ENCODE measurements around the gene EXOC7.

The EXOC7 gene

DNA sequence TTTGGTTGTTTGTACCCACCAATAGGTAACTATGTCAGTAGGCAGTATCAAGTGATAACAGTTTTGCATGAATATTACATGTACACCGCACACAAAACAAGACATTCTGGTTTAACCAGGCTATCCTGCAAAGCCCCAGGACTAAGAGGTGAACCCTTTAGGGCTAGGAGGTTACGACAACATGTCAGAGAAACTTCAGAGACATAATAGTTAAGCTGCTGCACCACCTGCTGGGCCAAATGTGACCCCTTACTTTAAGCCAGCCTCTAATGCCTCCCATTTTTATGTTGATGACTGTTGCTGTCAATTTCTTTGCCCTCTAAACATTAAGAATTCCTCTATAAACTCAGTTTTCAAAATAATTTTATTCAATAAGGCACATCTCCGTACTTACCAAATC, 46.7 kb downstream of the EXOC7 start:
- peaks cover 85% of the 10 kb centered on the region for H3K36me3 ChIP-seq (ENCODE audit: control insufficient read depth, insufficient read depth, low read length)
- H3K9ac ChIP-seq (ENCODE audit: low read depth, low read length): no peak overlapping the region

DNA sequence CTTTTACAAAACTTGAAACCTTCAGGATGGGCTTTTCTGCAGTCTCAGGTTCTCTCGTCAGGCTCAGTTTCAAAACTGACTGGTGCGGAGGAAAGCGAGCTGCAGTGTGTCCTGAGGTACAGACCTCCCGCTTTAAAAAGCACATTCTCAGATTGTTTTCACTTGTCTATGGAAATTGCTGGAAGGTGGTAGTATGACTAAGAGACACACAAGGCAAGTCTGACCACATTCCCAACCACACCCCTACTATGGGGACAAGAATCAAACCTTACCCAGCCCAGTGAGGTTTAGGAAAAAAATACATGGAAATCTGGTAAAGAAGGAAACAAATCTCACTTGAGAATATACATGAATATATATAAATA, 49.5 kb downstream of the EXOC7 start:
- Histone ChIP-seq H3K9ac (ENCODE audit: low read depth, low read length) (no peak overlapping the region), H3K4me3 (ENCODE audit: low read depth, low read length) (no peak overlapping the region), H3K4me1 (ENCODE audit: control insufficient read depth, insufficient read depth, low read length) (no peaks in the 10 kb centered on the region), H3K9me3 (ENCODE audit: control insufficient read depth, insufficient read depth, low read length) (no peaks in the 10 kb centered on the region), H3K27me3 (ENCODE audit: control insufficient read depth, insufficient read depth, low read length) (no peaks in the 10 kb centered on the region), H3K27ac (ENCODE audit: low read depth, low read length) (peak overlapping the region; percentile 32), H3K36me3 (ENCODE audit: control insufficient read depth, insufficient read depth, low read length) (peaks cover 90% of the 10 kb centered on the region)

More for the DNA sequence above, 46.7 kb downstream of the EXOC7 start:
- H3K4me1 ChIP-seq (ENCODE audit: control insufficient read depth, insufficient read depth, low read length): no peaks in the 10 kb centered on the region
- H3K27me3 ChIP-seq (ENCODE audit: control insufficient read depth, insufficient read depth, low read length): no peaks in the 10 kb centered on the region
- H3K4me3 ChIP-seq (ENCODE audit: low read depth, low read length): no peak overlapping the region
- H3K27ac ChIP-seq (ENCODE audit: low read depth, low read length): no peak overlapping the region
- no peaks in the 10 kb centered on the region for H3K9me3 ChIP-seq (ENCODE audit: control insufficient read depth, insufficient read depth, low read length)

DNA sequence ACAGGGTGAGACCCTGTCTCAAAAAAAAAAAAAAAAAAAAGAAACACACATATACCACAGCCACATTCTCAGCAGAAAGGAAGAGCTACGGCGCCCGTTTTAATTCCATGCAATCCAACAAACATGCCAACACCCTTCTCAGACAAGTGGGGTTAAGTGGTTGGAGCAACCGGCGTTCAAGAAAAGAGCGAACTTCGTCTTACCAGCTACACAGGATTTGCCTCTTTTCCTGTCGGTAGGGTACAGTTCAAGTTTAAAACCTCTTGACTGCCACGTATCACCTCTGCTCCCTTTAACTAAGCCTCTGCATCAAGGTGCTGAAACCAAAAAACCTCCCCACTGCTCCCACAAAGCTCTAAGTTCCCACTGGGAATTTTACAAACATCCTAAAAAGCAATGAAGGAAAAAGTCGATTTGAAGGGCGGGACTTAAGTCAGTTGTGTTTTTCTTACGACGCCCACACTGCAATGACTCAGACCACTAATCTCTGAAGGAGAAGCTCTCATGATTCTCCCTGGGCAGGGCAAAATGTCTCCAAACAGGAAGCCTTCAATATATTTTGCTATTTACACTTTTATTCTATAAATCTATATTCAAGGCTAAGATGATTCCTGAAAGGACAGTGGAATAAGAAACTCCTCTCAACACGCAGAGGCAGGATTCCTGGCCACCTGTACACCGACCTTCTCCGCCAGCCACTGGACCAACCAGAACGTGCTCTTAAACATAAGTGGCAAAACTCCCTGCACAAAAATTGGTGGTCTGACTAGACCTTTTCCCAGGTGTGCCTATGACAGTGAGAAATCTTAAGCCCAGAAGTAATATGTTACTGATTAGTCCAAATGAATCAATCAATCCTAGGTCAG, 50.1 kb downstream of the EXOC7 start:
- Histone ChIP-seq H3K9me3 (ENCODE audit: control insufficient read depth, insufficient read depth, low read length) (no peaks in the 10 kb centered on the region), H3K4me1 (ENCODE audit: control insufficient read depth, insufficient read depth, low read length) (0 out of 2 replicates have a peak, but pooled peaks cover 3% of the 10 kb centered on the region), H3K27ac (ENCODE audit: low read depth, low read length) (peak overlapping the region; percentile 32), H3K4me3 (ENCODE audit: low read depth, low read length) (no peak overlapping the region), H3K27me3 (ENCODE audit: control insufficient read depth, insufficient read depth, low read length) (no peaks in the 10 kb centered on the region), H3K36me3 (ENCODE audit: control insufficient read depth, insufficient read depth, low read length) (peaks cover 90% of the 10 kb centered on the region), H3K9ac (ENCODE audit: low read depth, low read length) (no peak overlapping the region)

DNA sequence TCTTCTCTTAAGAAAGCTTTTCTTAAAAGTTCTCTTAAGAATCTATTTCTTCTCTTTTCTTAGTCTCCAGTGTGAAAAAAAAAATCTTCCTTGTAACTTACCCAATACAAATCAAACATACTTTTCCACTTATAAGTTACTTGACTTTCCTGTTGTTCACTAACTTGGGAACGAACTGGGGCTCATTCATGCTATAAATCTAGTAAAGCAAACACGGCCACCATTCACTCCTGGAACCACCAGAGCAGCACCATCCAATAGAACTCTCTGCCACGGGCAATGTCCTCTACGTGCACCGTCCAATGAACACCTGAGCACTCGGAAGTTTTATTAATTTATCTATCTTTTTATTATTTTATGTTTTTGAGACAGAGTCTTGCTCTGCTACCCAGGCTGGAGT, 52.0 kb downstream of the EXOC7 start:
- H3K27me3 ChIP-seq (ENCODE audit: control insufficient read depth, insufficient read depth, low read length): no peaks in the 10 kb centered on the region
- H3K27ac ChIP-seq (ENCODE audit: low read depth, low read length): no peak overlapping the region
- 0 out of 2 replicates have a peak, but pooled peaks cover 5% of the 10 kb centered on the region for H3K4me1 ChIP-seq (ENCODE audit: control insufficient read depth, insufficient read depth, low read length)
- H3K4me3 ChIP-seq (ENCODE audit: low read depth, low read length): no peak overlapping the region
- H3K9ac ChIP-seq (ENCODE audit: low read depth, low read length): no peak overlapping the region
- no peaks in the 10 kb centered on the region for H3K9me3 ChIP-seq (ENCODE audit: control insufficient read depth, insufficient read depth, low read length)
- peaks cover 87% of the 10 kb centered on the region for H3K36me3 ChIP-seq (ENCODE audit: control insufficient read depth, insufficient read depth, low read length)

DNA sequence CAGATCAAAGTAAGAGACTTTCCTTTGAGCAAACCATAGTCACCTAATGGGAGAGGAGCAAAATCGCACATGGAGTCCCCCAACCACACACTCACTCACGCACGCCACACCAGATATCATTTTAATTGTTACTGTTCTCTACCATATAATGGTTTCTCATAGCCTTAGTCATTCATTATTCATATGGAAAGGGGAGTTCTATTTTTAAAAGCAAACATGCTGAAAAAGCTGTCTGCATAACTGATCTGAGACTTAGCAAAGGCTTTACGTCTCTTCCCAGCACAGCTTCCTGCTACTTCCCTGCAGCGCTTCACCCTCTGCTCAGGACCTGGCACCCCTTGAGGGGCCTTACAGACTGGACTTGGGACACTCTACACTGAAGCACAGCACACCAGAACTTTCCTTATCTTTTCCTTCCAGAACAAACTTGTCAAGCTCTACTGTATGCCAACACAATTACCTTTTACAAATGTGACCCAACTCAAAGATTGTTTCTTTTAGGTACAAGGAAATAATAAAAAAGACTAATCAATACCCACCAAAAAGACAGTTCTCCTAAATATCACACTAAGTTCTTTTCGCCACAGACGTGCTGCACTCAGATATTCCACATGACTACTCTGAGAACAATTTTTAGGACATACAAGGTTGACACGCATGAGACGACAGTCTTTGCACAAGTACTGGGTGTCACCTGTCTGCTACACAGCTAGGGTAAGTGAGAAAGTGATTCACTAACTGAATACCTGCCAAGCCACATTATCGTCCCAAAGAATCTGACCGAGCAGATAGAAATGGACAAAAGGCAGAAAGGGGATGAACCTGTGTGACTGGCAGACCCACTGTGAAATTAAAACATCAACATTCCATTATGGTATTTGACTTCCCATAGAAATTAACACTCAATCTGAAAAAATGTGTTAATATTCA, 52.8 kb downstream of the EXOC7 start:
- 0 out of 2 replicates have a peak, but pooled peaks cover 5% of the 10 kb centered on the region for H3K4me1 ChIP-seq (ENCODE audit: control insufficient read depth, insufficient read depth, low read length)
- peaks cover 87% of the 10 kb centered on the region for H3K36me3 ChIP-seq (ENCODE audit: control insufficient read depth, insufficient read depth, low read length)
- H3K9me3 ChIP-seq (ENCODE audit: control insufficient read depth, insufficient read depth, low read length): no peaks in the 10 kb centered on the region
- no peaks in the 10 kb centered on the region for H3K27me3 ChIP-seq (ENCODE audit: control insufficient read depth, insufficient read depth, low read length)
- H3K9ac ChIP-seq (ENCODE audit: low read depth, low read length): no peak overlapping the region
- no peak overlapping the region for H3K4me3 ChIP-seq (ENCODE audit: low read depth, low read length)
- no peak overlapping the region for H3K27ac ChIP-seq (ENCODE audit: low read depth, low read length)

DNA sequence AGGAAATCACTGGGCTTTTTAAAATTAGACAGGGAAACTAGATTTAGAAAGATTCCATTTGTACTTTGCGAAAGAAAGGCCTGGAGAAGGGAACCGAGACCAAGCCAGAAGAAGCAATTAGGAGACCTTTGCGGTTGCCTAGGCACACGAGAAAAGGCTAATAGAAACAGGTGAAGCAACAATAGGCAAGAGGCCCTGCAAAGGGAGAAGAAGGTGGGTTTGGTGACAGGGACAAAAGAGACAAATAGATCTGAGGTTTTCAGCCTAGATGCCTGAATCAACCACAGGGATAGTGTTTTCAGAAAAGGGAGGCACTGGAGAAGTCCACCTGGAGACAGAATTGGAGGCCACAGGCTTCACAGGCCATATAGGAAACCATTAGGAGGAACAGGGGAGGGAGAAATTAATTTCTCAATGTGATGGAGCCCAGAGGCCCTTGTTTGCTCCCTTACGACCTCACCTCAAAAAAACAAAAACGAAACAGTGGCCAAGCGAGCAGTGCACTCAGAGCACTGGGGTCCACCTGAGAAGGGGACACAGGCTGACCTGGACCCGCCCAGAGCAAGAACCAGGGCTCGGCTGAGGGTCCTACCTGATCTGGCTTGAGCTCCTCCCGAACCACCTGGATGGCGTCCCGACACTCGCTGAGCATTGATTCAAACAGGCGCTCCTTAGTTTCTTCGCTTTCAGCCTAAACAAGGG, 53.6 kb downstream of the EXOC7 start:
- Histone ChIP-seq H3K4me1 (ENCODE audit: control insufficient read depth, insufficient read depth, low read length) (0 out of 2 replicates have a peak, but pooled peaks cover 5% of the 10 kb centered on the region), H3K27ac (ENCODE audit: low read depth, low read length) (no peak overlapping the region), H3K9ac (ENCODE audit: low read depth, low read length) (no peak overlapping the region), H3K27me3 (ENCODE audit: control insufficient read depth, insufficient read depth, low read length) (no peaks in the 10 kb centered on the region), H3K36me3 (ENCODE audit: control insufficient read depth, insufficient read depth, low read length) (peaks cover 88% of the 10 kb centered on the region), H3K4me3 (ENCODE audit: low read depth, low read length) (no peak overlapping the region), H3K9me3 (ENCODE audit: control insufficient read depth, insufficient read depth, low read length) (no peaks in the 10 kb centered on the region)

DNA sequence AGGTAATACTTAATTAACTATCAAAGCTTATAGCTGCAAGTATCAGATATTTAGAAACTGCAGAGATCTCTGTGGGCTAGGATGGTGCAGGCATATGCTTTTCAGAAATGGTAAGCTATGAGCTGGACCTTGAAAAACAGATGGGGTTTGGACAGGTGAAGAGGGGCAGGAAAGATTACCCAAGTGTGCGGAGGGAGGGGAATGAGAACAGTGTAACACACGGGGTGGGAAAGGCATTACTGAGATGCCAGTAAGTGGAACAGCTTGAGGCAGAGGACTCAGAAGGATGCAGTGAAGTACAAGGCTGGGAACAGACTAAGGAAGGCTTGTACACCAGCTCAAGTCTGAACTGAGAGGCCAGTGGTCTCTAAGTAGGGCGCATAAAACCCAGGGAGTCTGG, 54.3 kb downstream of the EXOC7 start:
- 0 out of 2 replicates have a peak, but pooled peaks cover 5% of the 10 kb centered on the region for H3K4me1 ChIP-seq (ENCODE audit: control insufficient read depth, insufficient read depth, low read length)
- H3K36me3 ChIP-seq (ENCODE audit: control insufficient read depth, insufficient read depth, low read length): peaks cover 90% of the 10 kb centered on the region
- no peaks in the 10 kb centered on the region for H3K9me3 ChIP-seq (ENCODE audit: control insufficient read depth, insufficient read depth, low read length)
- H3K27ac ChIP-seq (ENCODE audit: low read depth, low read length): no peak overlapping the region
- H3K27me3 ChIP-seq (ENCODE audit: control insufficient read depth, insufficient read depth, low read length): no peaks in the 10 kb centered on the region
- H3K9ac ChIP-seq (ENCODE audit: low read depth, low read length): no peak overlapping the region
- no peak overlapping the region for H3K4me3 ChIP-seq (ENCODE audit: low read depth, low read length)

DNA sequence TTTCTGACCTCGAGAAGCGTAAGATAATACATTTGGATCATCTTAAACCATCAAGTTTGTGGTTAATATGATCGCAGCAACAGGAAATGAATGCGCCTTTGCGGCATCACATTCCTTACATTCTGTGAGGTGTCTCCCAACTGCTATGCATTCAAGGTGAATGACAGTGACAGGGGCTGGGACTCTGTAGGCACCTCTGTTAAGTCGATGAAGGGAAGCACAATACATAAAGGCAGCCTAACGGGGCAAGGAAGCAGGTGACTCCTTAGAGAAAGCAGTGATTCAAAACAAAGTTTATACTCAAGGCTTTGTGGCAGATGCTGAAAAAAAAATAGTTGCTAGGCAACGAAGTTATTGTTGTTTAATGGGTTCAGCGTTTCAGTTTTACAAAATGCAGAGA, 54.9 kb downstream of the EXOC7 start:
- no peak overlapping the region for H3K4me3 ChIP-seq (ENCODE audit: low read depth, low read length)
- H3K9ac ChIP-seq (ENCODE audit: low read depth, low read length): no peak overlapping the region
- peaks cover 90% of the 10 kb centered on the region for H3K36me3 ChIP-seq (ENCODE audit: control insufficient read depth, insufficient read depth, low read length)
- H3K27ac ChIP-seq (ENCODE audit: low read depth, low read length): no peak overlapping the region
- H3K9me3 ChIP-seq (ENCODE audit: control insufficient read depth, insufficient read depth, low read length): no peaks in the 10 kb centered on the region
- H3K4me1 ChIP-seq (ENCODE audit: control insufficient read depth, insufficient read depth, low read length): 0 out of 2 replicates have a peak, but pooled peaks cover 5% of the 10 kb centered on the region
- no peaks in the 10 kb centered on the region for H3K27me3 ChIP-seq (ENCODE audit: control insufficient read depth, insufficient read depth, low read length)

DNA sequence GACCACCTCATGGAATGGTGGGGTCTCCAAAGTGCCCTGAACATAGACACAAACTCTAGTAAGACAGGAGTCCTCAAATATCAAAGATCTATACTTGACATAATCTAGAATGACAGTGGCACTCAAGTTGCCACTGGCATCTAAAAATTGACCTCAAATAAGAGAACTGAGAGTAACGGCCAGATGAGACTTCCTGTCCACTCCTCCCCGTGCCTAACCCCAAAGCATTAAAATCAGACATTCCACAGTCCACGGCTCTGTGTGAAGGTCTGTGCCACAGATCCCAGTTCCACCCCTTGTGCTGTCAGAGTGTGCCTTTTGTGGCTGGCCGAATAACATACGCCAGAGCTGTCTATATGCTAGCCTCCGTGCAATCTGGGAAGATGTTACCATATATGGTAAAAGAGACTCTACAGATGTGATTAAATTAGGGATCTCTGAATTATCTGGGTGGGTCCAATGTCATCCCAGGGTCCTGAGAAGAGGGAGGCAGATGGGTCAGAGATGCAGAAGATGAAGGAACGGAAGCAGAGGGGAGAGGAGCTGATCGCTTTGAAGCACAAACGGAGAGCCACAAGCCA, 55.5 kb downstream of the EXOC7 start:
- H3K4me3 ChIP-seq (ENCODE audit: low read depth, low read length): no peak overlapping the region
- 0 out of 2 replicates have a peak, but pooled peaks cover 5% of the 10 kb centered on the region for H3K4me1 ChIP-seq (ENCODE audit: control insufficient read depth, insufficient read depth, low read length)
- H3K27ac ChIP-seq (ENCODE audit: low read depth, low read length): no peak overlapping the region
- no peaks in the 10 kb centered on the region for H3K9me3 ChIP-seq (ENCODE audit: control insufficient read depth, insufficient read depth, low read length)
- H3K27me3 ChIP-seq (ENCODE audit: control insufficient read depth, insufficient read depth, low read length): no peaks in the 10 kb centered on the region
- no peak overlapping the region for H3K9ac ChIP-seq (ENCODE audit: low read depth, low read length)
- peaks cover 92% of the 10 kb centered on the region for H3K36me3 ChIP-seq (ENCODE audit: control insufficient read depth, insufficient read depth, low read length)

DNA sequence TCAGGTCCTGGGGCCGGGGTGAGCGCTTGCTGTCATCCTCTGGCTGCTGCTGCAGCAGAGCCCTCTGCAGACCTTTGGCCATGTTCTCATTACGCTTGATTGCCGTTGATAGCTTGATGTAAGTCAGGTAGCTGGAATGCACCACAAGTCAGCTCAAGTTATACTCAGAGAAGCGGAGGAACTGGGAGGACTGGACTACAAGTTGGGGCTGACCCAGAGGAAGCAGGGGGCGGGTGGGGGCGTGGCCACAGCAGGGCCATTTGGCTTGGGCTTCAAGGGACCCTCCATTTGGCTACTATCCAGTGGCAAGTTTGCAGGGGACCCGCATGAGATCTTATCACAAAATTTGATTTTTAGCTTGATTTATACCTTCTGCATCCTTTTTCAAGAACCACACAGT, 57.5 kb downstream of the EXOC7 start:
- peaks cover 8% of the 10 kb centered on the region; the same call in 1 of the 2 replicates for H3K4me1 ChIP-seq (ENCODE audit: control insufficient read depth, insufficient read depth, low read length)
- no peaks in the 10 kb centered on the region for H3K9me3 ChIP-seq (ENCODE audit: control insufficient read depth, insufficient read depth, low read length)
- peaks cover 95% of the 10 kb centered on the region for H3K36me3 ChIP-seq (ENCODE audit: control insufficient read depth, insufficient read depth, low read length)
- H3K27me3 ChIP-seq (ENCODE audit: control insufficient read depth, insufficient read depth, low read length): no peaks in the 10 kb centered on the region
- no peak overlapping the region for H3K27ac ChIP-seq (ENCODE audit: low read depth, low read length)
- no peak overlapping the region for H3K4me3 ChIP-seq (ENCODE audit: low read depth, low read length)
- H3K9ac ChIP-seq (ENCODE audit: low read depth, low read length): no peak overlapping the region
